Upper lobe of right lung (tissue), 1 donor: ENCODE measurements around the gene OR2S2. TPM values are rescaled to one million over a fixed set of nuclear protein-coding genes. Genes with fewer than 3 reads are reported as not detected.
A peak's percentile ranks its signal among the peaks of the same experiment; 100 is the strongest.

Source experiments
- ATAC-seq: fragments of 200-7000 bp; cut with Tn5 transposase; one replicate; pipeline ENCODE4 v1.9.1; 2020; ENCODE audit warnings: mild to moderate bottlenecking, moderate library complexity
- DNase-seq: peaks from one replicate; pipeline ENCODE4 v3.0.0-alpha.2; 2020
- H3K27ac ChIP-seq: fragments of 200-600 bp; one replicate; pipeline ENCODE4 v1.8.0; 2022
- H3K27me3 ChIP-seq: fragments of 200-600 bp; one replicate; pipeline ENCODE4 v1.8.0; 2022; ENCODE audit warnings: mild to moderate bottlenecking
- H3K36me3 ChIP-seq: fragments of 200-600 bp; one replicate; pipeline ENCODE4 v1.8.0; 2022
- H3K4me1 ChIP-seq: fragments of 200-600 bp; one replicate; pipeline ENCODE4 v1.8.0; 2022
- H3K4me3 ChIP-seq: fragments of 200-600 bp; one replicate; pipeline ENCODE4 v1.8.0; 2022; ENCODE audit warnings: mild to moderate bottlenecking
- H3K9me3 ChIP-seq: fragments of 200-600 bp; one replicate; pipeline ENCODE4 v1.8.0; 2022
- intact Hi-C: fragments of 100-400 bp; cut with DNase I; formaldehyde crosslinking; loops from one replicate; pipeline ENCODE4 v1.11.0; 2022
- total RNA-seq: library from RNA; stranded (reverse); fragmentation: NEBNext Ultra II Directional; extraction: Animal tissue kit (Norgen Biotek cat#: 25700); gene quantifications from one replicate; pipeline ENCODE4 v1.2.1, GENCODE V29; 2021
- TF ChIP-seq, protein P1 (sequence below): fragments of 200-600 bp; IDR thresholded peaks from one replicate; pipeline ENCODE4 v1.8.0; 2022; ENCODE audit warnings: antibody characterized with exemption
- donor health status: DM: no; HTN: yes; CAD: no; lungs with severe emphysema.

OR2S2 gene
- total RNA-seq, 1 donor from 2014 or later = not detected

DNA sequence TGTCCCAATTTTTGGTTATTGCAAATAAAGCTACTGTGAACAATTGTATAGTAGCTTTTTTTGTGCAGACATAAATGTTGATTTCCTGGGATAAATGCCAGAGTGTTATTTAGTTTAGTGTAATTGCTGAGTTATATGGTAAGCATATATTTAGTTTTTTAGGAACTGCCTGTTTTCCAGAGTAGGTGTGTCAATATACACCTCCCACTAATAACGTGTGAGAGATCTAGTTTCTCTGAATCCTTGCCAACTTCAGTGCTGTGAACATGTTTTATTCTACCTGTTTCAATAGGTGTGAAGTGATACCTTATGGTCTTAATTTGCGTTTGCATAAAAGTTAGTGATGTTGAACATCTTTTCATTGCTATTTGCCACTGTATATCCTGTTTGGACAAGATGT is 9.1 kb upstream of the OR2S2 start:
- H3K36me3 ChIP-seq = no peaks in the 10 kb centered on the region
- H3K4me1 ChIP-seq = no peaks in the 10 kb centered on the region
- intact Hi-C loops = no loop called here
- TF ChIP-seq, protein P1, sequence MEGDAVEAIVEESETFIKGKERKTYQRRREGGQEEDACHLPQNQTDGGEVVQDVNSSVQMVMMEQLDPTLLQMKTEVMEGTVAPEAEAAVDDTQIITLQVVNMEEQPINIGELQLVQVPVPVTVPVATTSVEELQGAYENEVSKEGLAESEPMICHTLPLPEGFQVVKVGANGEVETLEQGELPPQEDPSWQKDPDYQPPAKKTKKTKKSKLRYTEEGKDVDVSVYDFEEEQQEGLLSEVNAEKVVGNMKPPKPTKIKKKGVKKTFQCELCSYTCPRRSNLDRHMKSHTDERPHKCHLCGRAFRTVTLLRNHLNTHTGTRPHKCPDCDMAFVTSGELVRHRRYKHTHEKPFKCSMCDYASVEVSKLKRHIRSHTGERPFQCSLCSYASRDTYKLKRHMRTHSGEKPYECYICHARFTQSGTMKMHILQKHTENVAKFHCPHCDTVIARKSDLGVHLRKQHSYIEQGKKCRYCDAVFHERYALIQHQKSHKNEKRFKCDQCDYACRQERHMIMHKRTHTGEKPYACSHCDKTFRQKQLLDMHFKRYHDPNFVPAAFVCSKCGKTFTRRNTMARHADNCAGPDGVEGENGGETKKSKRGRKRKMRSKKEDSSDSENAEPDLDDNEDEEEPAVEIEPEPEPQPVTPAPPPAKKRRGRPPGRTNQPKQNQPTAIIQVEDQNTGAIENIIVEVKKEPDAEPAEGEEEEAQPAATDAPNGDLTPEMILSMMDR = no peak
- ATAC-seq (no peak), DNase-seq (no peak)
- no peaks in the 10 kb centered on the region for H3K9me3 ChIP-seq
- H3K4me3 ChIP-seq = no peak overlapping the region
- peaks cover 20% of the 10 kb centered on the region for H3K27me3 ChIP-seq
- no peak overlapping the region for H3K27ac ChIP-seq

- no peak overlapping the region for H3K4me3 ChIP-seq
- no peaks in the 10 kb centered on the region for H3K9me3 ChIP-seq
- H3K4me1 ChIP-seq = no peaks in the 10 kb centered on the region
- intact Hi-C loops = no loop called here
- no peaks in the 10 kb centered on the region for H3K36me3 ChIP-seq
- no peak overlapping the region for H3K27ac ChIP-seq
- TF ChIP-seq, protein P1 = no peak
- no peak for DNase-seq
- peaks cover 14% of the 10 kb centered on the region for H3K27me3 ChIP-seq
- no peak for ATAC-seq
Observed at GRCh38 chr9:35966433-35966832, 8.5 kb upstream of the OR2S2 start.

DNA sequence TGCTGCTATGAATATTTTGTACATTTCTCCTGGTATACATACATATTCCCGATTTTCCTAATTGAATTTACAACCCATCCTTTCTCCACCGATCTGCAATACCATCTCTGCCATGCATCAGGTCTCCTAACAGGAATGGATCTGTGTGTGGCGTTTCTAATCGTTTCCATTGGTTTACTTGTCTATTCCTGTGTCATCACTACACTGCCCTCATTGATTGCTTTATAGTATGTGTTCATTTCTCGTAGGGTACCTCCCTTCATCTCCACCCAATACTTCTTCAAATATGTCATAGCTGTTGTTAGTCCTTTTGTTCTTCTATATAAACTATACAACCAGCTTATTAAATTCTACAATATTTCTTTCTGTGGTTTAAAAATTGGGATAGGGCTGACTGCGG is 7.1 kb upstream of the OR2S2 start:
- DNase-seq = no peak
- peaks cover 7% of the 10 kb centered on the region for H3K27me3 ChIP-seq
- intact Hi-C loops = no loop called here
- H3K9me3 ChIP-seq = no peaks in the 10 kb centered on the region
- ATAC-seq = no peak
- TF ChIP-seq, protein P1 = no peak
- no peak overlapping the region for H3K4me3 ChIP-seq
- H3K36me3 ChIP-seq = no peaks in the 10 kb centered on the region
- H3K27ac ChIP-seq = no peak overlapping the region
- no peaks in the 10 kb centered on the region for H3K4me1 ChIP-seq

DNA sequence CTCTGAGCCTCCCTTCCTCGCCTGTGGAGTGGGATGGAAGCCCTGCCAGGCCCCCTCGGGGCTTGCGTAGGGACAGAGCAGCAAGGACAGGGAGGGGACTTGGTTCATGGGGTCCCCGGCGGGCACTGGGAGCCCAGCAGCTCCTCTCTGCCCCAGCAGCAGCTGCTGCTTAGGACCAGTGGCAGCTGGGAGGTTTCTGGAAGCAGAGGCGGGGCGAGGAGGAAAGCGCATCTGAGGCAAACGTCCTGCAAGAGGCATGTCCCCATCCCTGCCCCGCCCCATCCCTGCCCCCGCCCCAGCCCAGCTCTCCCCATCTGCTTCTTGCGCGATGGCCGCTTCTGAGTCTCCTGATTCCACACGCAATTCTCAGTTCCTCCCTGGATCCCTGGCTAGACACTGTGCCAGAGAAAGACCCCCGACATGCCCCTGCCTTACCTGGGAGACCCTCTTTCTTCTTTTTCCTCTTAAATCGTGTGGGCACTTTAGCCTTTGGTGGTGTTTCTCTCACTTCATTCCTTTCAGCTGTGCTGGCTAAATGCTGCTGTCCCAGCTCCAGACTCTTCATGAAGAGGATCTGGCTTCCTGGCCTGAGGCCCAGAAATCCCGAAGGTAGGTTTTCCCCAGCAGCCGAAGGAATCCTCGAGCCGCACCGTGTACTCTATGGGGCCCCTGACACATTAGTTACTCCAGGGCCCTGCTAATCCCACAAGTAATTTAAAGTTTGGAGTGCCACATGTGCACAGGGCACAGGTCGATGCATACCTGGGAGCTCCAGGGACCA is 4.4 kb upstream of the OR2S2 start:
- no peak for DNase-seq
- H3K9me3 ChIP-seq = no peaks in the 10 kb centered on the region
- H3K27me3 ChIP-seq = no peaks in the 10 kb centered on the region
- no peaks in the 10 kb centered on the region for H3K4me1 ChIP-seq
- no peak overlapping the region for H3K4me3 ChIP-seq
- TF ChIP-seq, protein P1 = no peak
- no peaks in the 10 kb centered on the region for H3K36me3 ChIP-seq
- intact Hi-C loops = no loop called here
- peak; percentile 56 for ATAC-seq
- no peak overlapping the region for H3K27ac ChIP-seq

DNA sequence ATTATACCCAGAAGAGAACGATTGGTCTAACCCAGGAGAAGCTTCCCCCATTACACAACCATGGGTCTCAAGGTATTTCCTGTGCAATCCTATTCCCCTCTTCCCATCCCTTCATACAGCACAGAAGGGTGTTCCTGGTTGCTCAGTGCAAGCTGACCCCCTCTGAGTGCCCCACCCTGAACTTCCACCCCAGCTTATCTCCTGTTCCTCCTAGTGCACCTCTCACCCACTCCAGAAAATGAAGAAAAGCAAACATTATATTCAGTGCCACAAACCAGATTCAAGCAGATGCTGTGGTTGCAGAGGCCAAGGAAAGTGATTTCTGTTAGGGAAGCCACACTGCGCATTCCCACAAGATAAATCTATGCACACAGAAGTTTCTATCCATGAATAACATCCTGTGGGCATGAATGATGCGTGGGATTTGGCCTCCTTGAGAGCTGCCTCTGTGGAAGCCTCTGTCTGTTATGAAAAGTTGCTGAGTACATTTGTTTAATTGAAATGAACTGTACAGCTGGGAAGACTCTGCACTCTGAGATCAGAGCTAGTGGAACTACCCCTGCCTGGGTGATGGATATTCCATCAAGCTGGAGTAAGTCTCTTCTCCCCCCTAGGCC is 2.2 kb upstream of the OR2S2 start:
- Histone ChIP-seq H3K36me3 (no peaks in the 10 kb centered on the region), H3K27ac (no peak overlapping the region), H3K4me3 (no peak overlapping the region), H3K4me1 (no peaks in the 10 kb centered on the region), H3K9me3 (no peaks in the 10 kb centered on the region), H3K27me3 (no peaks in the 10 kb centered on the region)
- intact Hi-C loops = no loop called here
- TF ChIP-seq, protein P1 = no peak
- peak; percentile 19 for ATAC-seq
- no peak for DNase-seq
